ENCODE results near the gene PTMS. TPM values are rescaled to one million over a fixed set of nuclear protein-coding genes. Genes with fewer than 3 reads are reported as not detected.

Gene PTMS
- polyA plus RNA-seq (2013, experiment 1 of 2) = 525 TPM
- polyA plus RNA-seq (2013, experiment 2 of 2) = 500 TPM

- Histone ChIP-seq H3K36me3 (ENCODE audit: control insufficient read depth in 1 of 2, insufficient read depth in 2 of 2, low read depth in 1 of 2, low read length in 2 of 2) (peaks cover 11 to 17% of the 10 kb centered on the region in 2 experiments), H3K79me1 (replicated peaks; ENCODE audit: low read length, poor library complexity, severe bottlenecking) (peaks cover 6% of the 10 kb centered on the region), H3K4ac (ENCODE audit: low read depth in 1 of 2, low read length in 2 of 2) (peak within 1 kb of the TSS; percentile 51 to 91), H4K8ac (ENCODE audit: low read length) (peak within 1 kb of the TSS; percentile 81), H2BK120ac (ENCODE audit: low read depth, low read length) (peak within 1 kb of the TSS; percentile 78), H3K14ac (ENCODE audit: low read length in 2 of 2) (peak within 1 kb of the TSS in 1 of 2 experiments; percentile 48), H3K9me3 (ENCODE audit: control insufficient read depth, low read length) (no peaks in the 10 kb centered on the region), H2BK5ac (ENCODE audit: low read depth, low read length, poor library complexity, severe bottlenecking) (peak within 1 kb of the TSS; percentile 76), H2AFZ (ENCODE audit: low read depth, low read length) (no peak within 1 kb of the TSS), H3K4me3 (ENCODE audit: insufficient read depth in 1 of 2, low read depth in 1 of 2, low read length in 2 of 2) (peak within 1 kb of the TSS; percentile 82 to 84), H3K4me2 (ENCODE audit: low read length, poor library complexity, severe bottlenecking) (peak within 1 kb of the TSS; percentile 51), H2AK5ac (ENCODE audit: low read length, severe bottlenecking) (peak within 1 kb of the TSS; percentile 99), H3K9ac (ENCODE audit: low read length) (peak within 1 kb of the TSS; percentile 89), H2BK15ac (ENCODE audit: low read depth, poor library complexity, severe bottlenecking) (peak within 1 kb of the TSS; percentile 54), H4K91ac (ENCODE audit: low read length) (peak within 1 kb of the TSS; percentile 62), H3K23ac (ENCODE audit: low read length in 2 of 2) (peak within 1 kb of the TSS in 1 of 2 experiments; percentile 99), H3K27ac (ENCODE audit: low read length, poor library complexity, severe bottlenecking) (peak within 1 kb of the TSS; percentile 92), H3K4me1 (ENCODE audit: control insufficient read depth, insufficient read depth, low read depth, low read length) (peaks cover 32% of the 10 kb centered on the region), H3K18ac (ENCODE audit: low read depth in 1 of 2, low read length in 2 of 2) (peak within 1 kb of the TSS; percentile 90 to 94), H3K27me3 (ENCODE audit: control insufficient read depth in 1 of 2, insufficient read depth in 1 of 2, low read length in 2 of 2) (no peaks in the 10 kb centered on the region), H2BK12ac (ENCODE audit: low read length in 2 of 2) (peak within 1 kb of the TSS; percentile 65 to 100)
- DNase-seq = peak; percentile 89
- WGBS = 4% methylated on average over 15 of the region's 63 CpGs
These were observed at the start of gene PTMS for GRCh38 chr12:6765634-6766581. Gene PTMS (plus strand): TSS chr12:6766363. CDS start chr12:6766706, 343 bp downstream.

- no peaks in the 10 kb centered on the region for H3K4me1 ChIP-seq (ENCODE audit: control insufficient read depth, insufficient read depth, low read depth, low read length)
- H3K36me3 ChIP-seq (ENCODE audit: control insufficient read depth in 1 of 2, insufficient read depth in 2 of 2, low read depth in 1 of 2, low read length in 2 of 2) = no peaks in the 10 kb centered on the region
- H2BK12ac ChIP-seq (ENCODE audit: low read length in 2 of 2) = no peak overlapping the region
- H3K79me1 ChIP-seq (replicated peaks; ENCODE audit: low read length, poor library complexity, severe bottlenecking) = no peaks in the 10 kb centered on the region
- no peak overlapping the region for H3K14ac ChIP-seq (ENCODE audit: low read length in 2 of 2)
- no peak overlapping the region for H4K91ac ChIP-seq (ENCODE audit: low read length)
- H3K9ac ChIP-seq (ENCODE audit: low read length) = no peak overlapping the region
- over 99% methylated on average over 10 of the region's 10 CpGs for WGBS
- no peak overlapping the region for H2BK120ac ChIP-seq (ENCODE audit: low read depth, low read length)
- H3K23ac ChIP-seq (ENCODE audit: low read length in 2 of 2) = no peak overlapping the region
- H3K9me3 ChIP-seq (ENCODE audit: control insufficient read depth, low read length) = no peaks in the 10 kb centered on the region
- H3K4ac ChIP-seq (ENCODE audit: low read depth in 1 of 2, low read length in 2 of 2) = no peak overlapping the region
- no peak overlapping the region for H4K8ac ChIP-seq (ENCODE audit: low read length)
- DNase-seq = no peak
- no peak overlapping the region for H2AK5ac ChIP-seq (ENCODE audit: low read length, severe bottlenecking)
- H3K4me2 ChIP-seq (ENCODE audit: low read length, poor library complexity, severe bottlenecking) = no peak overlapping the region
- no peak overlapping the region for H3K4me3 ChIP-seq (ENCODE audit: insufficient read depth in 1 of 2, low read depth in 1 of 2, low read length in 2 of 2)
- no peak overlapping the region for H3K18ac ChIP-seq (ENCODE audit: low read depth in 1 of 2, low read length in 2 of 2)
- no peak overlapping the region for H3K27ac ChIP-seq (ENCODE audit: low read length, poor library complexity, severe bottlenecking)
- H2BK5ac ChIP-seq (ENCODE audit: low read depth, low read length, poor library complexity, severe bottlenecking) = no peak overlapping the region
- H2AFZ ChIP-seq (ENCODE audit: low read depth, low read length) = no peak overlapping the region
- H2BK15ac ChIP-seq (ENCODE audit: low read depth, poor library complexity, severe bottlenecking) = no peak overlapping the region
- H3K27me3 ChIP-seq (ENCODE audit: control insufficient read depth in 1 of 2, insufficient read depth in 1 of 2, low read length in 2 of 2) = peaks cover 0 to 5% of the 10 kb centered on the region in 2 experiments
These were observed 49.2 kb upstream of the PTMS start for GRCh38 chr12:6716874-6717437.

GRCh38 chr12:6722863-6723262 lies 43.3 kb upstream of the PTMS start:
- Histone ChIP-seq H3K27me3 (ENCODE audit: control insufficient read depth in 1 of 2, insufficient read depth in 1 of 2, low read length in 2 of 2) (no peaks in the 10 kb centered on the region), H3K4me3 (ENCODE audit: insufficient read depth in 1 of 2, low read depth in 1 of 2, low read length in 2 of 2) (peak overlapping the region in 1 of 2 experiments; percentile 96), H2BK120ac (ENCODE audit: low read depth, low read length) (no peak overlapping the region), H3K4ac (ENCODE audit: low read depth in 1 of 2, low read length in 2 of 2) (no peak overlapping the region), H3K4me1 (ENCODE audit: control insufficient read depth, insufficient read depth, low read depth, low read length) (peaks cover 6% of the 10 kb centered on the region), H2BK5ac (ENCODE audit: low read depth, low read length, poor library complexity, severe bottlenecking) (no peak overlapping the region), H3K4me2 (ENCODE audit: low read length, poor library complexity, severe bottlenecking) (no peak overlapping the region), H4K91ac (ENCODE audit: low read length) (no peak overlapping the region), H3K27ac (ENCODE audit: low read length, poor library complexity, severe bottlenecking) (no peak overlapping the region), H4K8ac (ENCODE audit: low read length) (no peak overlapping the region), H3K23ac (ENCODE audit: low read length in 2 of 2) (no peak overlapping the region), H2AFZ (ENCODE audit: low read depth, low read length) (no peak overlapping the region), H2AK5ac (ENCODE audit: low read length, severe bottlenecking) (no peak overlapping the region), H3K79me1 (replicated peaks; ENCODE audit: low read length, poor library complexity, severe bottlenecking) (peaks cover 11% of the 10 kb centered on the region), H3K36me3 (ENCODE audit: control insufficient read depth in 1 of 2, insufficient read depth in 2 of 2, low read depth in 1 of 2, low read length in 2 of 2) (peaks cover 3 to 11% of the 10 kb centered on the region in 2 experiments), H2BK12ac (ENCODE audit: low read length in 2 of 2) (no peak overlapping the region), H3K14ac (ENCODE audit: low read length in 2 of 2) (no peak overlapping the region), H2BK15ac (ENCODE audit: low read depth, poor library complexity, severe bottlenecking) (no peak overlapping the region), H3K9me3 (ENCODE audit: control insufficient read depth, low read length) (no peaks in the 10 kb centered on the region), H3K9ac (ENCODE audit: low read length) (peak overlapping the region; percentile 87), H3K18ac (ENCODE audit: low read depth in 1 of 2, low read length in 2 of 2) (no peak overlapping the region)
- no peak for DNase-seq
- WGBS = 100% methylated on average over 2 of the region's 3 CpGs

All from mesenchymal stem cell (in vitro differentiated cells and primary cell).